Brain microvascular endothelial cell (primary cell): ENCODE results near the gene HTT.

Experiments
- DNase-seq: peaks from one replicate; pipeline ENCODE4 v3.0.0-alpha.2; 2020
- H3K27ac ChIP-seq: fragments of 250-450 bp; sonication (Bioruptor Pico); 2 replicates; pipeline ENCODE4 v1.5.1; 2020; ENCODE audit warnings: mild to moderate bottlenecking, moderate library complexity
- H3K27me3 ChIP-seq: fragments of 250-450 bp; sonication (Bioruptor Pico); replicated peaks from 2 replicates; pipeline ENCODE4 v1.5.1; 2020; ENCODE audit warnings: mild to moderate bottlenecking
- H3K36me3 ChIP-seq: fragments of 250-450 bp; sonication (Bioruptor Pico); replicated peaks from 2 replicates; pipeline ENCODE4 v1.5.1; 2020; ENCODE audit warnings: mild to moderate bottlenecking
- H3K4me3 ChIP-seq: 2 replicates; pipeline ENCODE4 v1.5.1; 2011; ENCODE audit warnings: low read depth, mild to moderate bottlenecking, control low read depth, low read length, moderate library complexity
- in situ Hi-C: cut with HindIII; loops from 2 replicates; pipeline ENCODE4 v1.10.0; 2017; ENCODE audit warnings: low sequenced_read_pairs, low pct_ligation_motif_present
- TF ChIP-seq, protein P1 (sequence below): IDR thresholded peaks from 2 replicates; pipeline ENCODE4 v1.5.1; 2011; ENCODE audit warnings: low read depth, mild to moderate bottlenecking, moderate library complexity, low read length, control low read depth, inconsistent platforms; ENCODE audit errors: missing control alignments

Gene HTT

DNA sequence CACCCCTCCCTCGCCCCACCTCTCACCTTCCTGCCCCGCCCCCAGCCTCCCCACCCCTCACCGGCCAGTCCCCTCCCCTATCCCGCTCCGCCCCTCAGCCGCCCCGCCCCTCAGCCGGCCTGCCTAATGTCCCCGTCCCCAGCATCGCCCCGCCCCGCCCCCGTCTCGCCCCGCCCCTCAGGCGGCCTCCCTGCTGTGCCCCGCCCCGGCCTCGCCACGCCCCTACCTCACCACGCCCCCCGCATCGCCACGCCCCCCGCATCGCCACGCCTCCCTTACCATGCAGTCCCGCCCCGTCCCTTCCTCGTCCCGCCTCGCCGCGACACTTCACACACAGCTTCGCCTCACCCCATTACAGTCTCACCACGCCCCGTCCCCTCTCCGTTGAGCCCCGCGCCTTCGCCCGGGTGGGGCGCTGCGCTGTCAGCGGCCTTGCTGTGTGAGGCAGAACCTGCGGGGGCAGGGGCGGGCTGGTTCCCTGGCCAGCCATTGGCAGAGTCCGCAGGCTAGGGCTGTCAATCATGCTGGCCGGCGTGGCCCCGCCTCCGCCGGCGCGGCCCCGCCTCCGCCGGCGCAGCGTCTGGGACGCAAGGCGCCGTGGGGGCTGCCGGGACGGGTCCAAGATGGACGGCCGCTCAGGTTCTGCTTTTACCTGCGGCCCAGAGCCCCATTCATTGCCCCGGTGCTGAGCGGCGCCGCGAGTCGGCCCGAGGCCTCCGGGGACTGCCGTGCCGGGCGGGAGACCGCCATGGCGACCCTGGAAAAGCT lies at the start of gene HTT, which contains the start of gene HTT-AS:
TSS of gene HTT (plus strand) at position 604 of the 768 bp plus-strand sequence. CDS start at position 749, 145 bp downstream.
TSS of gene HTT-AS (minus strand) at position 461 of the 768 bp plus-strand sequence.
- in situ Hi-C loops = no loop called here
- Histone ChIP-seq H3K4me3 (peak within 1 kb of the TSS; percentile 90), H3K27me3 (no peaks in the 10 kb centered on the region), H3K27ac (peak within 1 kb of the TSS; percentile 75), H3K36me3 (no peaks in the 10 kb centered on the region)
- peak; percentile 86 for DNase-seq
- TF ChIP-seq, protein P1, sequence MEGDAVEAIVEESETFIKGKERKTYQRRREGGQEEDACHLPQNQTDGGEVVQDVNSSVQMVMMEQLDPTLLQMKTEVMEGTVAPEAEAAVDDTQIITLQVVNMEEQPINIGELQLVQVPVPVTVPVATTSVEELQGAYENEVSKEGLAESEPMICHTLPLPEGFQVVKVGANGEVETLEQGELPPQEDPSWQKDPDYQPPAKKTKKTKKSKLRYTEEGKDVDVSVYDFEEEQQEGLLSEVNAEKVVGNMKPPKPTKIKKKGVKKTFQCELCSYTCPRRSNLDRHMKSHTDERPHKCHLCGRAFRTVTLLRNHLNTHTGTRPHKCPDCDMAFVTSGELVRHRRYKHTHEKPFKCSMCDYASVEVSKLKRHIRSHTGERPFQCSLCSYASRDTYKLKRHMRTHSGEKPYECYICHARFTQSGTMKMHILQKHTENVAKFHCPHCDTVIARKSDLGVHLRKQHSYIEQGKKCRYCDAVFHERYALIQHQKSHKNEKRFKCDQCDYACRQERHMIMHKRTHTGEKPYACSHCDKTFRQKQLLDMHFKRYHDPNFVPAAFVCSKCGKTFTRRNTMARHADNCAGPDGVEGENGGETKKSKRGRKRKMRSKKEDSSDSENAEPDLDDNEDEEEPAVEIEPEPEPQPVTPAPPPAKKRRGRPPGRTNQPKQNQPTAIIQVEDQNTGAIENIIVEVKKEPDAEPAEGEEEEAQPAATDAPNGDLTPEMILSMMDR = peak; percentile 19

DNA sequence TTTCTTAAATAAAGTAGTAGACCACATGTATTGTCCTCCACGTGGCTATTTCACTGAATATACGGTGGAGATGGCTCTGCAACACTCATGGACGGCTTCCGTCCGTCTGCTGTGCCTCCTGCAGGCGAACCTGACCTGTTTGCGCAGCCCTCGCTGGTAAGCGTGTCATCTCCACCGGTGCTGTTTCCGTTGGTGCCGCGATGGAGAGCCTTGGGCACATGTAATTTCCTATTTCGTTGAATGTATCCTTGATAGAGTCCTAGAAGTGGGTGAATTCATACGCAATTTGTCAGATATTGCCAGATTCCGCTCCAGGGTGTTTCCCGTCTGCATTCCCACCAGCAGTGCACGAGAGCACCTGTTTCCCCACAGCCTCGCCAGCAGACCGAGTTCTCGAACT lies 48.6 kb upstream of the HTT start:
- TF ChIP-seq, protein P1 = no peak
- DNase-seq = no peak
- no peaks in the 10 kb centered on the region for H3K27me3 ChIP-seq
- H3K4me3 ChIP-seq = no peak overlapping the region
- in situ Hi-C loops = no loop called here
- H3K27ac ChIP-seq = no peak overlapping the region
- no peaks in the 10 kb centered on the region for H3K36me3 ChIP-seq

DNA sequence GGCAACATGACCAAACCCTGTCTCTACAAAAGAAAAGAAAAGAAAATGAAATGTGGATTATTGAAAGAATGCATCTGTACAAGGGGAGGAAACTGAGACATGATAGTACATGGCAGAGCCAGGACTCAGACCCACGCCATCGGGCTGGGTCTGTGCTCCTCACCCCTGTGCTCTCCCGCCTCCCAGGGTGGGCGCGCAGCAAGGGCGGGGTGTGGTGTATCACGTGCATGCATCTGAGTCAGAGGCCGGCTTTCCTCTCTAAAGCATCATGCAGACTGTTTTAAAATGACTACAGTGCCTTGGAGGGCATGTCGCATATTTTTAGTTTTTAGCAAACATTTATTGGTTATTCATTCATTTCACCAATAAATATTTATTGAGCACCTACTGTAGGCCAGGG lies 47.9 kb upstream of the HTT start:
- in situ Hi-C loops = no loop called here
- H3K36me3 ChIP-seq = no peaks in the 10 kb centered on the region
- H3K4me3 ChIP-seq = no peak overlapping the region
- no peak for DNase-seq
- no peaks in the 10 kb centered on the region for H3K27me3 ChIP-seq
- TF ChIP-seq, protein P1 = no peak
- H3K27ac ChIP-seq = no peak overlapping the region

DNA sequence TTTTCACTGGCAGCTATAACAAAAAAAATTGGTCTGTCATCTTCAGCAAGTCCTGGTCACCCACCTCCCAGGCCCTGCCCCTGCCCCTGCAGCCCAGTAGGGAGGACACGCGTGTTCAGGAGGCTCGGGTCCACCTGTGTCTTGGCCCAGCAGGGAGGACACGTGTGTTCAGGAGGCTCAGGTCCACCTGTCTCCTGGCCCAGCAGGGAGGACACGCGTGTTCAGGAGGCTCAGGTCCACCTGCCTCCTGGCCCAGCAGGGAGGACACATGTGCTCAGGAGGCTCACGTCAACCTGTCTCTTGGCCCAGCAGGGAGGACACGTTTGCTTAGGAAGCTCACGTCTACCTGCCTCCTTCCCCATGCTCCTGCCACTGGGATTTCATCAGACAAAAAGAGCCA lies 45.0 kb upstream of the HTT start:
- H3K27me3 ChIP-seq = no peaks in the 10 kb centered on the region
- no peak overlapping the region for H3K27ac ChIP-seq
- in situ Hi-C loops = no loop called here
- TF ChIP-seq, protein P1 = no peak
- no peak for DNase-seq
- H3K4me3 ChIP-seq = no peak overlapping the region
- no peaks in the 10 kb centered on the region for H3K36me3 ChIP-seq

DNA sequence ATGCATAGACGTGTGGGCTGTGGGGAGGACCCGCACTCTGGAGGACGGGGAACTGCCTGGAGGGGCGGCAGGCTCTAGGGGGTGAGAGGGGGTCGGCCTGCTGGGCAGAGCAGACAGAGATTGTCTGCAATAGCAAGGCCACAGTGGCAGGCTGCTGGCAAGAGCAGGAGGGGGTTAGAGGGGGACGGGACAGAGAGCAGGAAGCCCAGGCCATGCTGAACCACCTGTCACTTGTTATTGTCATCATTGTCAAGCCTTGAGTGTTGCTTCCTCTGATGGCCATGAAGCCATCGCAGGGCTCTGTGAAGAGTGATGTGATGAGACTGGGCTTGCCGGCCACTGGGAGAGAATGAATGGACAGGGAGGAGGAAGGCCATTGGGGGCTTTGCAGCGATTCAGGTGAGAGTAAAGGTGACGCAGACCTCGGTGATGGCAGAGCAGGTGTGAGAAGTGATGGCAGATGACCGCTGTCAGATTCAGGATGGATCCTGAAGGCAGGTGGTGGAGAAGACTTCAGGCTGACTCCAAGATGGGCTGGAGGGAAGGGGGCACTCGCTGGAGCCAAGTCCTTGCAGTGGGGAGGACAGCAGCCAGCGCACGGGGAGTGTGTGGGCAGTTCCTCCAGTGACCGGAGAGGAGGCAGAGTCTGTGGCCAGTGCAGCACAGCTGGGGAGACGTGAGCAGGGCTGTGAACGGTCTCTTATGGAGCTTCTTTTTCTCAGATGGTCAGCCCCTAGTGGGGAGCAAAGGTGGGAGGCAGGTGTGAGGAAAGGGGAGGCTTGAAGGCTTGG lies 43.7 kb upstream of the HTT start:
- TF ChIP-seq, protein P1 = no peak
- no peak for DNase-seq
- Histone ChIP-seq H3K4me3 (no peak overlapping the region), H3K36me3 (no peaks in the 10 kb centered on the region), H3K27ac (no peak overlapping the region), H3K27me3 (no peaks in the 10 kb centered on the region)
- in situ Hi-C loops = no loop called here
